HG03025 (cell line): Measurements from ENCODE around the gene NACC1.
"Not testable (repeated sequence)": the region's sequence is repeated elsewhere in the genome, so short reads cannot be mapped to it uniquely, and the experiment has no call there.

Source experiments
- ATAC-seq: cut with Tn5 transposase; IDR thresholded peaks from one replicate; pipeline ENCODE4 v1.9.1; 2021; ENCODE audit warnings: mild to moderate bottlenecking, moderate library complexity; ENCODE audit not compliant: unreplicated experiment, low FRiP score

The NACC1 gene

DNA sequence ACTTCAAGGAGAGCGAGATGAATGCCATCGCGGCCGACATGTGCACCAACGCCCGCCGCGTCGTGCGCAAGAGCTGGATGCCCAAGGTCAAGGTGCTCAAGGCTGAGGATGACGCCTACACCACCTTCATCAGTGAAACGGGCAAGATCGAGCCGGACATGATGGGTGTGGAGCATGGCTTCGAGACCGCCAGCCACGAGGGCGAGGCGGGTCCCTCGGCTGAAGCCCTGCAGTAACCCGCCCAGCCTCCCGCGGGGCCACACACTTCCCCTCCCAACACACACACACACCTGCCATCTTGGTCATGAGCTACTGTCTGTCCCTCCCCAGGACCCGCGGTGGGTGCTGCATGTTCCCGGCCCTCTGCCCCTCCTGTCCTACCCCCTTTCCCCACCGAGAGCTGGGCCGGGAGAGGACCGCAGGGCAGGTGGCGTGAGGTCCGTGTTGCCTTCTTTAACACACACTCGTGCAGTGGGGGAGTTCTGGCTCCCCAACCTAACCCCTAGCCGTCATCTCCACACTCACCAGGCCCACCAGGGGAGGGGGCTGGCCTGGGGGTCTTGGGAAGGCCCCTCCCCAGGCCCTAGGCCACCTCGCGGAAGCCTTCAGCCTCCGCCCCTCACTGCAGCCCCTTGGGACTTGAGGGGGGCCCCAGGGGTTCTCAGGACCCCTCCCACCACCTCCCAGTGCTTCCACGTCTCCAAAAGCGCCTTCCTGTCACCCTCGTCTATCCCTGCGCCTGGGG, 20.3 kb downstream of the NACC1 start:
- ATAC-seq, result no peak

DNA sequence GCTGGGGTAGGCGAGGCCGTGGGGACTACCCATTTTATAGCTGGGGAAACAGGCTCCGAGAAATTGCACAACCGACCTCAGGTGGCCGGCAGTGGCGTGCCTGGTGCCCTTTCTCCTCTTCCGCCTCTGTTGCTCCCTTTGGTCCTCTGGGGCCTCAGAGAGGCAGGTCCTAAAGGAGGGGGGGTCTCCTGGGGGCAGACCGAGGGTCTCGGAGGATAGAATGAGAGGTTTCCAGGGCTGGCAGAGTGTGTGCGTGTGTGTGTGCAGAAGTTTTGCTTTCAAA, 20.8 kb downstream of the NACC1 start:
- no peak for ATAC-seq

DNA sequence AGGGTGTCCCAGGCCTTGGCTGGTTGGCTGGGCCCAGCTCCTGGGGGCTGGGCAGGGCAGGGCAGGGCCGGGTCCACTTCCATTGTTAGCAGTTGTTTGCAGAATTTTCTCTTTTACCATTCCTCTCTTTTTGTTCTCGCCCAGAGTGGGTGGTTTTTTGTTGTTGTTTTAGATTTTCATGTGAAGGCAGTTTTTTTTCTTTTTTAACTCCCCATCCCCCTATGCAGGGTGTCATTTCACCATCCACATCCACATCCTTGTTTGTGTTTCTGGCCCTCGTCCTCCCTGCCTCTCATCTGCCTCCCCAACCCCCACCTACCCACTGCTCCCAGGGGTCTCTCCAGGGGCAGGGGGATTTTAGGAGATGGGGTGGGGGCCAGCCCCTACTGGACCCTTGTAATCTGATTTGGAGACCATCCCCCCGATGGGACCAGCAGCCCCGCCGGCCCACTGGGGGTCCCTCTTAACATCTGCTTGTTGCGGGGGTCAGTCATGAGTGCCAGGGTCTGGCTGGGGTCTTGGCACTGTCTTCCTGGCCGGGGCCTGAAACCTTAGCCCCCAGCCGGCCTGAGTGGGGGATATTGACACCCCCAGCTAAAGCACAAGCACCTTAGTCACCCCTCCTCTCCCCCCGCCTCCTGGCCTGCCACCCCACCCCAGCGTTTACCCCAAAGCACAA, 21.7 kb downstream of the NACC1 start:
- no peak for ATAC-seq

DNA sequence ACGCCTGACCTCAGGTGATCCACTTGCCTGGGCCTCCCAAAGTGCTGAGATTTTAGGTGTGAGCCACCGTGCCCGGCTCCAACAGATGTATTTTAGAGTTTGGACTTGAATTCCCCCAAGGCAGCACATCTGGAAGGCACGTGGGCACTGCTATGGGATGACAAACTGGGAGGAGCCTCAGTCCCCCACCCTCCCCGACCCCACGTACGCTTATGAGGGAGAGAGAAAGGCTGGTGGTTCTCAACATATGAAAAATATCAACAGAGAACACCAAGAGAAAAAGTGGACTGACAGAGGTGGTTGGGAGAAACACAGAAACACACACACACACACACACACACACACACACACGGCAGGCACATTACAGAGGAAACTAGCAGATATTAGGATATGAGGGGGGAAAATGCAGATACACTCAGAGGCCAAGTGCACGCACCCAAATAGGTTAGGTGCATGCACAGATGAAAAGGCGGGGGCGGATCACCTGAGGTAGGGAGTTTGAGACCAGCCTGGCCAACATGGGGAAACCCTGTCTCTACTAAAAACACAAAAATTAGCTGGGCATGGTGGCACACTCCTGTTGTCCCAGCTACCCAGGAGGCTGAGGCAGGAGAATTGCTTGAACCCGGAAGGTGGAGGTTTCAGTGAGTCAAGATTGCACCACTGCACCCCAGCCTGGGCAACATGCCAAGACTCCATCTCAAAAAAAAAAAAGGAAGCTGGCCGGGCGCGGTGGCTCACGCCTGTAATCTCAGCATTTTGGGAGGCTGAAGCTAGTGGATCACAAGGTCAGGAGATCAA, 28.9 kb downstream of the NACC1 start:
- ATAC-seq, result no peak

DNA sequence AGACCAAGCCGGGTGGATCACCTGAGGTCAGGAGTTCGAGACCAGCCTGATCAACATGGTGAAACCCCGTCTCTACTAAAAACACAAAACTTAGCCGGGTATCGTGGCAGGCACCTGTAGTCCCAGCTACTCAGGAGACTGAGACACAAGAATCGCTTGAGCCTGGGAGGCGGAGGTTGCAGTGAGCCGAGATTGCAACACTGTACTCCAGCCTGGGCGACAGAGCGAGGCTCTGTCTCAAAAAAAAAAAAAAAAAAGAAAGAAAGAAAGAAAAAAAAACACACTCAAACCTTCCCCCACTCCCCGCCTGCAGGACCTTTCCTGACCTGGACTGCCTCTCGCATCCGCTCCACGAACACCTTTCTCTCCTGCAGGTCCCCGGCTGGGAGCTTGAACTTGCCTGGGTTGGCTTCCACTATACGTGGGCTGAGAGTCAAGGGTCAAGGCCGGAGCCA, 31.1 kb downstream of the NACC1 start:
- not testable (repeated sequence) for ATAC-seq

DNA sequence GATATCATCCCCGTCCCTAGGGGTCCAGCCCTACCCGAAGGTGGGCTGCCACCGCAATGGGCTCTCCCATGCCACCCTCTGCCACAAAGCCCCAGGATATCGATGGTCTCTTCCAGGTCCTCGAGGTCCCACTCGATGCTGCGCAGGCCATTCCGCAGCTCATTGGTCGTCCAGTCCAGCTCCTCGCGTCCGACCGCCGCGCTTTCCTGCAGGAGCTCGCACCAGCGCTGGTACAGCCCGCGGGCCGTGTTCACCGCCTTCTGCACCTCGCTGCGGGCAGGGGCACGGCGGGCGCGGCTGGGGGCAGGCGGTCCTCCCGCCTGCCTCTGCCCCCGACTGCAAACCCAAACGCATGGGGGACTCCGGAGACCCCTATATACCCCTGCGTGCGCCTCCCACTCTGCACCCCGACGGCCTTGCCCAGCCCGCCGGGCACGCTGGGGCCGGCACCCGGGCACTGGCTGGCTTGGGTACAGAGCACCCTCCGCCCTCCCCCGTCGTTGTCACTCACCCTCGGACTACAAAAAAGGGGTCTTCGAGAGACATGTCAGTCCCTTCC, 31.6 kb downstream of the NACC1 start:
- no peak for ATAC-seq

DNA sequence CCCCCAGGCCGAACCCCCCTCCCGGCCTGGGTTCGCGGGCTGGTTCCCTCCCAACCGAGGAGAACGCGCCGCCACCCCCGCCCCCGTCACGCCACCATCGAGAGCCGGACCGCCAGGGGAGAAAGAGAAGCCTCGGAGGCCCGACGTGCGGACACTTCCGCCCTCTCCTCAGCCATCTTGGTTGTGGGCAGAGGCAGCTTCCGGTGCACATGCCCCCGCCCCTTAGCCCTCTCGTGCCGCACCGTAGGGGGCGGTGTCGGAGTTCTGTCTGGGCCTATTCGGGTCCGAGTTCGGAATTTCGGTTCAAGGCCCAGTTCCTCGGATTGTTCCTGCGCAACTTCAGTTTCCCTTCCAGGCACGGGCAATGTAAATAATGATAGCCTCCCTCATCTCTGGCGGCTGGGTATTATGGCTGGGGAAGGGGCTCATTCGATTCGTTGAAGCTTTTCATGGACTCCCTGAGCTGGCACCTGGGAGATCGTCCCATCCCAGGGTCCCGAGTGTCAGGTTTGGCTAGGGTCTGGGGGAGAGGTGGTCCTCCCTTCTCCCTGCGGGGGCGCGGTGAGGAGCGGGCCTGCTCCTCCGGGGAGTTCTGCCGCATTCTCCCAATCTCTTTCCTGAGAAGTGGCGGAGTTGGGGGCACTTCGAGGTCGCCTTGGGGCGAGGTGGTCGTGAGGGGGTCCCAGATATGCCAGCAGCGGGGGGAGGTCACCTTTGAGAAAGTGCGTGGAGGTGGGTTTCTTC, 32.3 kb downstream of the NACC1 start, which contains the start of the genes IER2 and STX10:
IER2 (plus strand) TSS at position 225 of the 744 bp plus-strand sequence. CDS start 2,776 bp downstream, outside the sequence.
STX10 (minus strand) TSS at position 189 of the 744 bp plus-strand sequence. CDS start 202 bp downstream, outside the sequence.
- no peak for ATAC-seq

DNA sequence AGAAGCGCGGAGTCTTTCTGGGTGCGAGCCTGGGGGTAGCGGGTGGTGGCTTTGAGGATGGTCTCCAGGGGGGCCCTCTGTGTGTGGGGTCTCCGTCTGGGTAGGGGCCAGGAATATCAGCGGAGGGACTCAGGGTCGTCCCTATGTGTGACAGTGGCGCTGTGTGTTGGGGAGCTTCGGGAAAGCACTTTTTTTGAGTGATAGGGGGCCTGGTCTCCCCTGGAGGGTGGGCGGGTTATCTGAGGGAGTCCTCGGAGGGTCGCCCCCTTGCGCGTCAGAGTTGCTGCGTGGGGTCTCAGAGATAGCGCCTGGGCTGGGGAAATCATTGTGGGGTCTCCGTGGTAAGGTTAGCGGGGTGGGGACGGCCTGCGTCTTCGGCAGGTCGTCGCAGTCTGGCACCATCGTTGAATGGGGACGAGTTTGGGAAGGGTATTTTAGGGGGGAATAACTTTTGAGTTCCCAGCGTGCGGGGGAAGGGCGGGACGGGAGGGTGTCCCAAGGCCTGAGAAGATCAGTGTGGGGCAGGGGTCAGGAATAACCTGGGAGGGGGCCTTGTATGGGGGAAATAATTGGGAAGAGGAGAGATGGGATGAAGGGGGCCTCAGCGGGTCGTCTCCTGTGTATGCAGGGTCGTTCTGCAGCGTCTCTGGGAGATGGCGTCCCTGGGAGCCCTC, 33.0 kb downstream of the NACC1 start:
- ATAC-seq, result no peak

DNA sequence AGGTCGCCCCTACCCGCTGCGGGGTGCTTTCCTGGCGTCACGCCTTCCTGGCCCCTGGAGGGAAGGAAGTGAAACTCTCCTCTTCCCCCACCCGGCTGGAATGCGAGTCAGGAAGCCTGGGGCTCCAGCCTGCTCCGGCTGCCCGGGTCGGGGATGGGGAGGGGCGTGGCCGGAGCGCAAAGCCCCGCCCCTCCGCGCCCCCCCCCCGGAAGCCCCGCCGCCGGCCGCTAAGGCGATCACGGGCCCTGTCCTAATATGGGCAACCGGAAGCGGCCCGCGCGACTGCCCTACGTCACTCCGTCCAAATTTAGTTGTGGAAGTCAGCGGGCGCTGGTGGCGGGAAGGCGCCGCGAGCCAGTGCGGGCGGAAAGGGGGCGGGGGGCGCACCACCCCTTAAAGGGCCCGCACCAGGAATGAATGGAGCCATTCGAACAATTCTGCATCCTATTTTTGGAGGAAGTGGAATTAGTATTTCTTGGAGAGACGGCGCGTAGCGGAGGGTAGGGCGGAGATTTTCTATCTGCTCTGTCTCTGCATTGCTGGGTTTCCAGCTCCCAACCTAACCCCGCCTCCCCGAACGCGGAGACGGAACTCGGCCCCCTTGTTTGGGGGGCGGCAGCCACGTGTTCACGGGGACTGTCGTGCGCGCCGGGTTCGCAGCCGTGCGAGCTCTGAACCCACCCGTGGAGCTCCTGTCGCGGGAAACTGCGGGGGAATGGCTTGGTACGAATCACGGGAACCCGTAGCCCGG, 33.7 kb downstream of the NACC1 start:
- peak; percentile 38 for ATAC-seq

DNA sequence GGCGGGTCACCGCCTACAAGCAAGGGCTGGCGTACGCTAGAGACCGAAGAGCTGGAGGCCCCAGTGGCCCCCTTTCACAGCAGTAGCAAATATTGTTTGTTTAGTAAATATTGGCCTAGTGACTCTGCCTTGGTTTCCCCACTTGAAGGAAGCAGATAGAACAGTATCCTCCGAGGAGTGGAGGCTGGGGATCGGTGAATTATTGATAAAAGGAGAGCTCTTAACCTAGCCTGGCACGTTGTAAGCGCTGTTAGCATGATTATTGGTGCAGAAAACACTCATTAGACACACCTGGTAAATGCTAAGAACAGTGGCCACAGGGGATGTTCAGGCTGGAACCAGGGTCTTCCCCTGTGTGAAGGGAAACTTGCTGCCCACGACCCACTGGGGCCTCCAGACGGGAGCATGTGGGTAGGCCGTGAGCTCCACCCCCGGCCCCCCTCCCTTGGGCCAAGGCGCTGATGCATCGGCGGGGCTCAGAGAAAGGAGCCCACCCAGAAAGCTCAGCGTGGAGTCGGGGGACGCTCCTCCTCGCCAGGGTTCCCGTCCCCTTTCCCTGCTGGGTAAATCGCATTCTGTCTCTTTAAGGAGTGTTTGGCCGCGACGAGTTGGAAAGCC, 34.4 kb downstream of the NACC1 start:
- peak; percentile 14 for ATAC-seq

DNA sequence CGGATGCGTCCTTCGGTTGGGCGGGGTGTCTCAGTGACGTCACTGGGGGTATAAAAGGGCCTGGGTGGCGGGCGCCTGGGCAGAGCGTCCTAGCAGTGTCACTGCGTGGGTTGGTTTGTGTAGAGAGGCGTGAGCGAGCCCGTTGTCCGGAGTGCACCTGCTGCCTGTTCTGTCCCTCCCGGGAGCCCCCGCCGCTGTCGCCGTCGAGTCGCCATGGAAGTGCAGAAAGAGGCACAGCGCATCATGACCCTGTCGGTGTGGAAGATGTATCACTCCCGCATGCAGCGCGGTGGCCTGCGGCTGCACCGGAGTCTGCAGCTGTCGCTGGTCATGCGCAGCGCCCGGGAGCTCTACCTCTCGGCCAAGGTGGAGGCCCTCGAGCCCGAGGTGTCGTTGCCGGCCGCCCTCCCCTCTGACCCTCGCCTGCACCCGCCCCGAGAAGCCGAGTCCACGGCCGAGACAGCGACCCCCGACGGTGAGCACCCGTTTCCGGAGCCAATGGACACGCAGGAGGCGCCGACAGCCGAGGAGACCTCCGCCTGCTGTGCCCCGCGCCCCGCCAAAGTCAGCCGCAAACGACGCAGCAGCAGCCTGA, 35.0 kb downstream of the NACC1 start:
- peak; percentile 18 for ATAC-seq

DNA sequence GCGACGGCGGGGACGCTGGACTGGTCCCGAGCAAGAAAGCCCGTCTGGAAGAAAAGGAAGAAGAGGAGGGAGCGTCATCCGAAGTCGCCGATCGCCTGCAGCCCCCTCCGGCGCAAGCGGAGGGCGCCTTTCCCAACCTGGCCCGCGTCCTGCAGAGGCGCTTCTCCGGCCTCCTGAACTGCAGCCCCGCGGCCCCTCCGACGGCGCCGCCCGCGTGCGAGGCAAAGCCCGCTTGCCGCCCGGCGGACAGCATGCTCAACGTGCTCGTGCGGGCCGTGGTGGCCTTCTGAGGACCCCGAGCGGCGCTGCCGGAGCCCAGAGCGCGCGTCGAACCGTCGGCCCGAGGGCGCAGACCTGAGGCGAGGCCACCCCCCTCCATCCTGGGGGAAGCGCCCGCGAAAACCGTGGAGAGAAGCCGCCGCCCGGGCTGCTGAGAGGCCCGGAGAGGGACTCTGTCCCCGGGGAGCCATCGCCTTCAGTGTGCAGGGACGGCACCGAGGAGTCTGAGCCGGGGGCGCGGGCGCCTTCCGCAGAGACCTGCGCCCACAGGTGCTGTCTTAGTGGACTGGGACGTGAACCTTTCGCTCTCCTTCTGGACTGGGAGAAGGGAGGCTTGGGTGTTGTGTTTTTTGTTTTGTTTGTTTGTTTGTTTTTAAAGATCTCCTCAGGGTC, 35.6 kb downstream of the NACC1 start:
- no peak for ATAC-seq

DNA sequence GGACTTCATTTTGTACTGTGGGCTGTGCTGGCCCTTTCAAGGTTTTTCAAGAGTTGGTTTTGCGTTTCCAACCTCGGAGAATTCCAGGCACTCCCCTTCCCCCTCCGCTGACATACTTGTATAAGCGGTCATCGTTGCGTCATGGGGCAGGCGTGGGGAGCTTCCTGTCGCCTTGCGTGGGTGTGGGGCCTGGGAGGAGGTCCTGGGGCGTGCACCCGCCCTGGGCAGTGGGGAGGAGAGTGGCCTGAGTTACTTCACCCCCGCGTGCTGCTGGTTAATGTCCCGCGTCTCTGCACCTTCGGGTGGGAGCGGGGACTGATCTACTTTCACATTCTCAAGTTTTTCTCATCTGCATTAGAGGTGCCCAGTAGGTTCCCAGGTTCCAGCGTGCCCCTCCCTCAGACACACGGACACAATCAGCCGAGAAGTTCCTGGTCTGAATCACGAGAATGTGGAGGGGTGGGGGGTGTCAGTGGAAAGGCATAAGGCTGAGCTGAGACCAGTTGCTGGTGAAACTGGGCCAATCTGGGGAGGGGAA, 36.2 kb downstream of the NACC1 start:
- no peak for ATAC-seq

DNA sequence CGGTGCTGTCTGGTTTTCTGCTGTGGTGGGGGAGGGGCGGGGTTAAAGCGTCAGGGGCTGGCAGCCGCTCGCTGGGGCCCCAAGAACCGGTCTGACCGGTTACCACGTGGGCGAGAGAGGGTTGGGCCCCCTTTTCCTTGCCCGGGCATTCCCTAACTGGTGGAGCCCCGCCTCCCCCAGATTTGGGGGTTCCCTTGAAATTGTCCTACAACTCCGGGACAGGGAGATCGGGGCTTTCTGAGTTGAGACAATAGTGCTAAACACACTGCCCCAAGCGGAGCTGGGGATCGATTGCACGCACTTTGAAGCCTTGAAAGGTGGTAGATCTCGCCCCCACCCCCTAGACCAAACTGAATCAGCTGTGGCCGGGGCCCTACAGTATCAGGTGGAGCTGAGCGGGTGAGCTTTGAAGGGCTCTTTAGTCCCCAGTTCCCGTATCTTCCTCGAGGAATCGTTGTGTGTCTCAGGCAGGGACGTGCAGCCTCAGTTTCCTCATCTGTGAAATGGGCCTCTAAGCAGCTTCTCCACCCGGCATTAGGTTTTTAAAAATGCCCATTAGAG, 36.9 kb downstream of the NACC1 start:
- no peak for ATAC-seq

DNA sequence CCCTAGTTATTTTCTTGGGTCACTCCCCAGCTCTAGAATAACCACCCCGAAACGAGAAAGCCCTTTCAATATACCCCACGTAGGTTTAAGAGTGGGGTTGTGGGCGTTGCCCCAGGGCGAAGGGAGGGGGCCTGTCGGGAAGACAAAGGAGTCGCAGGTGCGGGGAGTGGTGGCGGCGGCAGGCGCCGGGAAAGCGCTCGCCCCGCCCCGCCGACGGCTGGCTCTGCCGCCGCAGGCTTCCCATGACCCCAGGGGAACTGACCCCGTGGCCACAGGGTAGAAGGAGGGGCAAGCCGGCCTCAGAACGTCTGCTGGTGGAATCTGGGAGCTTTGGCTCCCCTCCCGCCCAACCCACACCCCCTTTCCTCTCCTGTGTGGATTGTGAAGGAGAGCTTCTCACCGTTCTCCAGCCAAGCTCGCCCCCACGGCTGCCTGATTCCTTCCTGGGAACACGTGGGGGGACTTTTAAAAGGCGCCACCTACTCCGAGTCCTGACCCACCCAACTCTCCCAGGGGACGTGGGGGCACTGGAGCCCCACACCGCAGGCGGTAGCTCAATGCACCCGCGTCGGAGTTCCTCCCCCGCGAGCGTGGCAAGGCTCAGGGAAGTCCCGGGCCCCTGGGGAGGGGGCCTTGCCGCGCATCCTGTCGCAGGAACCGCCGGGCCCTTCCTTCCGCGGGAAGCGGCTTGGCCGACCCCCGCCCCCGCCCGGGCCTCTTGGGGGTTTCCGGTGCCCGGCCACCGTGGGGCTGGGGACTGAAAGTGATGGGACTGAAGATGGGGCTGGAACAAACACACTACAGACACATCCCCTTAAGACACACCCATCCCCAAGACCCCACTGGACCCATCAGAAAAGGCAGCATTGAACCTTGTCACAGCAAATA, 37.7 kb downstream of the NACC1 start:
- ATAC-seq, result no peak

DNA sequence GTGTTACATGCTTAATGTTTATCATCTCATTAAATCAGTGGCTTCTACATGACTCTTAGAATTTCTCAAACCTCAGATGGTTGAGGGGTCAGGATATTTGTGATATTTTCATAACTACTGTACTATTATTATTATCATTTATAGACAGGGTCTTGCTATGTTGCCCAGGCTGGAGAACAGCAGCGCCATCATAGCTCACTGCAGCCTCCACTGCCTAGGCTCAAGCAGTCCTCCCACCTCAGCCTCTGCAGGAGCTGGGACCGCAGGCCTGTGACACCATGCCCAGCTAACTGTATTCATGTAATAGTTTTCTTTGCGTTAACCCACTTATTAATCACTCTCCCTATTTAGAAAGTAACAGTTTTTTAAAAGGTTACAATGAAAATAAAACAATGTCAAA, 41.6 kb downstream of the NACC1 start:
- no peak for ATAC-seq
